ENCODE measurements around the gene PANK2.
"Not testable (repeated sequence)": the region's sequence is repeated elsewhere in the genome, so short reads cannot be mapped to it uniquely, and the experiment has no call there.

Gene PANK2

GRCh38 chr20:3888622-3889488 is at the start of gene PANK2:
PANK2 (plus strand) TSS chr20:3889387.
- peak; percentile 92 for DNase-seq

- not testable (repeated sequence) for DNase-seq
These were observed 49.0 kb upstream of the PANK2 start for GRCh38 chr20:3840201-3840600.

- DNase-seq = no peak
These were observed 46.7 kb upstream of the PANK2 start for GRCh38 chr20:3842348-3842930.

- DNase-seq = no peak
These were observed 45.7 kb upstream of the PANK2 start for GRCh38 chr20:3843490-3843889.

GRCh38 chr20:3843990-3844619 is 45.1 kb upstream of the PANK2 start:
- not testable (repeated sequence) for DNase-seq

GRCh38 chr20:3846378-3846739 is 42.8 kb upstream of the PANK2 start:
- DNase-seq = no peak

- DNase-seq = peak; percentile 23
These were observed 42.3 kb upstream of the PANK2 start, which contains the start of gene MAVS for GRCh38 chr20:3846740-3847428. MAVS (plus strand) TSS chr20:3846834; CDS start chr20:3854625, 7,791 bp downstream.

GRCh38 chr20:3847429-3847940 is 41.7 kb upstream of the PANK2 start:
- no peak for DNase-seq

- DNase-seq = no peak
These were observed 40.6 kb upstream of the PANK2 start for GRCh38 chr20:3848565-3848964.

GRCh38 chr20:3854462-3854871 is 34.7 kb upstream of the PANK2 start:
- DNase-seq = no peak

GRCh38 chr20:3857405-3857804 is 31.8 kb upstream of the PANK2 start:
- DNase-seq = peak; percentile 17

GRCh38 chr20:3858689-3859088 is 30.5 kb upstream of the PANK2 start:
- DNase-seq = no peak

GRCh38 chr20:3861191-3861590 is 28.0 kb upstream of the PANK2 start:
- DNase-seq = no peak

- no peak for DNase-seq
These were observed 26.9 kb upstream of the PANK2 start for GRCh38 chr20:3862333-3862732.

- DNase-seq = peak; percentile 37
These were observed 25.9 kb upstream of the PANK2 start for GRCh38 chr20:3863317-3863716.

- no peak for DNase-seq
These were observed 24.7 kb upstream of the PANK2 start for GRCh38 chr20:3864518-3864917.

- no peak for DNase-seq
These were observed 23.9 kb upstream of the PANK2 start for GRCh38 chr20:3865152-3865886.

- no peak for DNase-seq
These were observed 23.2 kb upstream of the PANK2 start for GRCh38 chr20:3865887-3866407.

GRCh38 chr20:3866464-3866863 is 22.7 kb upstream of the PANK2 start:
- no peak for DNase-seq

- DNase-seq = no peak
These were observed 21.4 kb upstream of the PANK2 start for GRCh38 chr20:3867802-3868201.

GRCh38 chr20:3869839-3870634 is 19.1 kb upstream of the PANK2 start:
- no peak for DNase-seq
